PC-3 (cell line): ENCODE measurements around the gene REG1A.

Experiments
- EZH2 ChIP-seq: fragments of 300-600 bp; sonication (generic); IDR thresholded peaks from one replicate; pipeline ENCODE4 v1.6.1; 2017; ENCODE audit warnings: antibody characterized with exemption, mild to moderate bottlenecking, low read length; ENCODE audit not compliant: unreplicated experiment
- TF ChIP-seq, protein P1 (sequence below): fragments of 300-600 bp; sonication (generic); conservative IDR thresholded peaks from 2 replicates; pipeline ENCODE4 v1.5.1; 2017; ENCODE audit warnings: antibody characterized with exemption, low read depth, mild to moderate bottlenecking, low read length

- TF ChIP-seq, protein P1, sequence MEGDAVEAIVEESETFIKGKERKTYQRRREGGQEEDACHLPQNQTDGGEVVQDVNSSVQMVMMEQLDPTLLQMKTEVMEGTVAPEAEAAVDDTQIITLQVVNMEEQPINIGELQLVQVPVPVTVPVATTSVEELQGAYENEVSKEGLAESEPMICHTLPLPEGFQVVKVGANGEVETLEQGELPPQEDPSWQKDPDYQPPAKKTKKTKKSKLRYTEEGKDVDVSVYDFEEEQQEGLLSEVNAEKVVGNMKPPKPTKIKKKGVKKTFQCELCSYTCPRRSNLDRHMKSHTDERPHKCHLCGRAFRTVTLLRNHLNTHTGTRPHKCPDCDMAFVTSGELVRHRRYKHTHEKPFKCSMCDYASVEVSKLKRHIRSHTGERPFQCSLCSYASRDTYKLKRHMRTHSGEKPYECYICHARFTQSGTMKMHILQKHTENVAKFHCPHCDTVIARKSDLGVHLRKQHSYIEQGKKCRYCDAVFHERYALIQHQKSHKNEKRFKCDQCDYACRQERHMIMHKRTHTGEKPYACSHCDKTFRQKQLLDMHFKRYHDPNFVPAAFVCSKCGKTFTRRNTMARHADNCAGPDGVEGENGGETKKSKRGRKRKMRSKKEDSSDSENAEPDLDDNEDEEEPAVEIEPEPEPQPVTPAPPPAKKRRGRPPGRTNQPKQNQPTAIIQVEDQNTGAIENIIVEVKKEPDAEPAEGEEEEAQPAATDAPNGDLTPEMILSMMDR = no peak
- TF ChIP-seq EZH2 = no peak
These were observed 15.0 kb upstream of the REG1A start for GRCh38 chr2:79105259-79105658.
